HG02678 (cell line): ENCODE results near the gene MOXD1.
"Not testable (repeated sequence)": the region's sequence is repeated elsewhere in the genome, so short reads cannot be mapped to it uniquely, and the experiment has no call there.

Source experiments
- ATAC-seq: cut with Tn5 transposase; IDR thresholded peaks from one replicate; pipeline ENCODE4 v1.9.1; 2021; ENCODE audit warnings: mild to moderate bottlenecking, moderate library complexity; ENCODE audit not compliant: unreplicated experiment

MOXD1 gene

DNA sequence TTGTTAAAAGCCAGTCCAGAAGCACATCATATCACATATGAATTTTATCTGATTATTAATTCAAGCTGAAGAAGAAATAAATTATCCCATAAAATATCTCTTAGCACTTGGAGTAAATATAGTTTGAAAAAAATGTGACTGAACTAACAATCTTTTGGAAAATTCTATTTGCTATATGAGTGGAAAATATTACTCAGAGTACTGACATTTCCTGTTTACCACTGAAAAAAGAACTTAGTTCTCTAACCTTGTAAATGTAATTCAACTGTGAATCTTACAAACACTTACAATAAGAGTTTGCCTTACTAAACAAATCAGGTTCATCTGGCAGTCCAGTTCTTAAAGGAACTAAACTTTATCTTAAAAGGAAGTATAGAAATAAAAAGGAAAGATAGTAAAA is 44.2 kb downstream of the MOXD1 start:
- ATAC-seq = no peak

DNA sequence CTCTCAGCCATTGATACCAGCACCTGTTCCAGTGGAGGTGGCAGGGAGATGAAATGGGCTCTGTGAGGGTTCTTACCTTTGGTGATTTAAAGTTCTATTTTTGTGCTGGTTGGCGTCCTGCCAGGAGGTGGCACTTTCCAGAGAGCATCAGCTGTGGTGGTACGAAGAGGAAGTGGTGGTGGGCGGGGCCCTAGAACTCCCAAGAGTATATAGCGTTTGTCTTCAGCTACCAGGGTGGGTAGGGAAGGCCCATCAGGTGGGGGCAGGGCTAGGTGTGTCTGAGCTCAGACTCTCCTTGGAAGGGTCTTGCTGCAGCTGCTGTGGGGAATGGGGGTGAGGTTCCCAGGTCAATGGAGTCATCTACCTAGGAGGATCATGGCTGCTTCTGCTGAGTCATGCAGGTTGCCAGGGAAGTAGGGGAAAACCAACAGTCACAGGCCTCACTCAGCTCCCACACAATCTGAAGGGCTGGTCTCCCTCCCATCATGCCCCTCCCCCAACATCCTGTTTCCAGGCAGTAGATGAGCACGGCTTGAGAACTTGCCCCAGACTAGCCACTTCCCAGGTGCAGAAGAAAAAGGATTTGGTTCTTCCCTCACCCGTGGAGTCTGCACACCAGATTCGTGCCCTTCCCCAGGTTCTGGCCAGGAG is 46.6 kb downstream of the MOXD1 start:
- peak; percentile 72 for ATAC-seq

DNA sequence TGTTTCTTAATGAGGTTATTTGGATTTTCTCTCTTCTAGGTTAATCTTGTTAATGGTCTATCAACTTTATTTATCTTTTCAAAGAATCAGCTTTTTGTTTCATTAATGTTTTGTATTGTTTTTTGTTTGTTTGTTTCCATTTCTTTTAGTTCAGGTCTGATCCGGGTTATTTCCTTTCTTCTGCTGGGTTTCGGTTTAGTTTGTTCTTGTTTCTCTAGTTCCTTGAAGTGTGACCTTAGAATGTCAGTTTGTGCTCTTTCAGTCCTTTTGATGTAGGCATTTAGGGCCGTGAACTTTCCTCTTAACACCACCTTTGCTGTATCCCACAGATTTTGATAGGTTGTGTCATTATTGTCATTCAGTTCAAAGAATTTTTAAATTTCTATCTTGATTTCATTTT is 49.3 kb downstream of the MOXD1 start:
- not testable (repeated sequence) for ATAC-seq

DNA sequence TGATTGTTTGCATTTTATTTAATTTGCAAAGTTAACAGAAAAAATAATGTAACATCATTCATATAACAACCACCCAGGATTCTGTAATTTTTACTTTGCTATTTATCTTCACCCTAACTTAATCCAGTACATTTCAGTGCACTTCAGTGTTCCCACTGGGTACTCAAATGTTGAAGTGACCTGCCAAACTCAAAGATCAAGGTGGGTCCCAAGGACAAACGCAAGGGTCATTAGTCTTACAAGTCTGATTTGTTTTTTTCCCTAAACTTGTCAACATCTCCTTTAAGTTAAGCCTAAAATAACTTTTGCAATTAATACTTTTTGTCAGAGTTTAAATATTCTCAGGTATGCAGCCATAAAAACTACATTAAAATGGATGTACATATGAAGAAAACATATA is 53.0 kb downstream of the MOXD1 start:
- ATAC-seq = no peak

DNA sequence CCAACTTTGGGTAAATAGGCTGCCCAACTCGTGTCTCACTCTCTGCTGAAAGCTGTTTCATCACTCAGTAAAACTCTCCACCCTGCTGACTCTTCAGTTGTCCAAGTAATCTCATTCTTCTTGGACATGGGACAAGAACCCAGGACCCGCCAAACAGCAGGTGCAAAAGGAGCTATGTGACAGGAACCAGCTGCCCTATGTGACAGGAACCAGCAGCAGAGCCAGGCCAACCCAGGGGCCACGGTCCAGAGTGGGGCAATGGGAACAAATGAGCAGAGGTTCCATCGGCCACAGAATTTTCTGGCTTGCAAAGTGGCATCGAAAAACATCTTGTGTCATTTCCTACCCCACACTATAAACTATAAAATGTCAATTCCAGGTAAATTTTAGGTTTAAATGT is 56.5 kb downstream of the MOXD1 start:
- ATAC-seq = no peak

DNA sequence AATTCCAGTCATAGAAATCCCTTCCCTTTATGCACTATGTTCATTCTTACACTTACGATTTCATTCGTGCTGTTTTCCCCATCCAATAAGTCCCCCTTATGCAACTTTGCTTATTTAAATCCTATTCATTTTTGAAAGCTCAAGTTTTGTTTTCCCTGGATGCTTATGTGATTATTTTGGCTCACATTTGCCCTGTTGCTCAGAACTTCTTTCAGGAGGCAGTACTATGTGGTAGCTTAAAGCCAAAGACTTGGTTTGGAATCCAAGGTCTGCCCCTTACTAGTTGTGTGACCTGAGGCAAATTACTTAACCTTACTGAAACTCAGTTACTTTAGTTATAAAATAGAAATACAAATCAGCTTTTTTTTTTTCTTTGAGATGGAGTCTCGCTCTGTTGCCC is 59.6 kb downstream of the MOXD1 start:
- ATAC-seq = no peak

DNA sequence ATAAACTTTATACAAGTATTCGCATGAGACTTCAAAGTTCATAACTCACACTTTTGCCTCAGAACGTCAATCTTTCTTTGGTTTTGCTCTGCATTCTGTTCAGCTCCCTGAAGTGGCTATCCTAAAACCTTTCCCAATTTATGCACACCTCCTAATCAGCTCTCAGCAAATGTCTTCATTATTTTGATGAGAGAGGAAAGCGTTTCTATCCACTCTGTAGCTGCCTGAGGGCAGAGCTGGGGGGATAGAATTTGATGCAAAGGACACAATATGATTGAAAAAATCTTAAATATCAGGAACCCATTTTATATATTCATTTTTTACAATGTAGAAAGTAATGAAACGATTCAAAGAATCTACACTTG is 66.8 kb downstream of the MOXD1 start:
- ATAC-seq = no peak

DNA sequence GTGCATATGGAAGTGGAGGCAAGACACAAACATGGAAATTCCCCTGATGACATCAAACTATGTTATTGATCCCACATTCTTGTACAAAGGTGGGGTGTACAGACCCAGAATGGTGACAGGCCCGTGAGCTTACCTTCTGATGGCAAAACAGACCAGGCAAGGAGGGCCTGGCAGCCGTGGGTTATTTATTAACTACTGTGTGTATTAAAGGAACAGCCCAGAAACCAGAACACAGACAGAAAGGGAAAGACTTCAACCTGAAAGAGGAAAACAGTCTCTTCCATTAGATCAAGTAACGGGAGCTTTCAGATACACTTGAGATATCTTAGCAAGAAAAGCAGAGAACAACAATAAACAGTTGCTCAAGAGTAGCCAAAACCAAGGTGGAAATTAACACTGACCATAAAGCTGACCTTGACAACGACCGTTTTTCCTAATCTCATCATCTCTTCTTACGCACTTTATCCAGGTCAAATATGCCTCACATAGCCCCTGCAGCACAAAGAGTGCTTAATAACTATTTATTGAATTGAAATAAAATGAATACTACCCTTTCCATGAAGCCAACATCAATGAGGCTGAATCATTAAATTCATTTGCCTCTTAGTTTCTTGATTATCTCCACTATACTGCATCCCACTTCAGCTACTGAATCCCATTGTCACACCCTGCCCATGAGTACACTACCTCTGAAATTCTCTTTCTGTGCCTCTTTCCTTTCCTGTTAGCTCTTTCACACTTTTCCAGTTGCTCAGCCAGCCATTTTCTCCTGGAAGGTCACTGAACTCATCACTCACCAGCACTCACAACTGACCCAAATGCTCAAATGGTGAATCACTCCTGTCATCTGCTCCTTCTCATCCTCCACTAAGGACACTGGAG is 67.4 kb downstream of the MOXD1 start:
- ATAC-seq = no peak

DNA sequence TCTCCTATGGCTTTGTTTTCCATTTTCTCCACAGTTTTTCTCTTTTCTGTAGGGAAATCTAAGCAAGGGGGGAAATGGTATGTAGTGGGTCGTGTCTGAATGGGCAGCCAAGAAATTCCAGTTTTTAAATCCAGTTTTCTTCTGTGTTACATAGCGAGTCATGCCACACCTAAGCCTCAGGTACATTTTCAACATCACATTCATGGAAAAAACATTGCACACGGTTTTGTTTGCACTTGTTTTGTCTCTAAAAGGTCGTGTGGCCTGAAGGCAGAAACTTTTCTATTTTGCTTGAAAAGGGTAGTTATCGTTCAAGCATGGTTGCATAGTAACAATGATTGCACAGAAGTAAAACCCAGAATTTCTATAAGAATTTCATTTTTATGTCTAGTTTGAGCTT is 70.5 kb downstream of the MOXD1 start:
- ATAC-seq = no peak

DNA sequence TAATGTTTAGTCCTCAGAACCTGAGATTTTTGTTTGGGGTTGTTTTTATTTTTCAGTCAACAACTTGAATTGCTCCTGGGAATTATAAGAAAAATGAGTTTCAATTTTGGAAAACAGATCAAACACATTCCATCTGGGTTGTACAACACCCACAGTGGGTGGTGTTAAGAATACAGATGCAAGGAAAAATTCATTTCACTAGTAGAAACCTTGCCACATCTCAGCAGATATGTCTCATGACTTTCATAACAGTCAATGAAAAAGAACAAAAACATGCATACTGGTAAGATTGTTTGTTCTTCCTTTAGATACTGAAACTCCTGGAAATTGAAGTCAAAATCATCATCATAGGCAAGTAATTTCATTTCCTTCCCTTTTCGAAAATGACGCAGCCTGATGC is 78.9 kb downstream of the MOXD1 start:
- ATAC-seq = no peak

DNA sequence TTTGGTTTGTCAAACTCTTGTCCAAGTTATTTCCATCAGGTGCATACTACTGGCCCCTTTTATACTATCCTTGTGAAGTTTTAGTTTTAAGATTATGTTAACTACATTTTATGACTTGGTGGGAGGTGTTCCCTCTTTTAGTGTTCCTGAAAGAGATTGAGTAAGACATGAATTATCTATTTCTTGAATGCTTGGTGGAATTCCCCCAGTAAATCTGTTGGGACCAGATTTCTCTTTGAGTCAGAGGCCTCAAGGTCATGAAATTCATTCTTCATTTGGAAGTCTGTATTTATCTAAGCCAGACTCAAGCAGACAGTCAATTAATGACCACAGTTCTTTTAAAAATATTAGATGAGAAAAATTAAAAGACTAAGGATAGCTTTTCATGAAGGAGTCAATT is 81.3 kb downstream of the MOXD1 start:
- ATAC-seq = no peak

DNA sequence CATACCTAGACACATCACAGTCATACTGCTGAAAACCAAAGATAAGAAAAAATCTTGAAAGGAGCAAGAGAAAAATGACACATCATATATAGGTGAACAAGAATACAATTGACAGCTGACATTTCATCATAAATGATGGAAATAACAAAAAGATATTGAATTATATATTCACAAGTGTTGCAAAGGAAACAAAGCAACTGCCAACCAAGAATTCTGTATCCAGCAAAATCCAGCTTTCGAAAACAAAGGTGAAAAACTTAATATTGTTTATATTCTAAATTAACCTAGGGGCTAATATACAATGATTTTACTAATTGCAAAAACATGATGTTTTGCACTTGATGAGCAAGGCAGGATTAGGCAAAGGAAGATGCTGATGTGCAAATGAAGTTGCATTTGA is 84.3 kb downstream of the MOXD1 start:
- ATAC-seq = no peak

DNA sequence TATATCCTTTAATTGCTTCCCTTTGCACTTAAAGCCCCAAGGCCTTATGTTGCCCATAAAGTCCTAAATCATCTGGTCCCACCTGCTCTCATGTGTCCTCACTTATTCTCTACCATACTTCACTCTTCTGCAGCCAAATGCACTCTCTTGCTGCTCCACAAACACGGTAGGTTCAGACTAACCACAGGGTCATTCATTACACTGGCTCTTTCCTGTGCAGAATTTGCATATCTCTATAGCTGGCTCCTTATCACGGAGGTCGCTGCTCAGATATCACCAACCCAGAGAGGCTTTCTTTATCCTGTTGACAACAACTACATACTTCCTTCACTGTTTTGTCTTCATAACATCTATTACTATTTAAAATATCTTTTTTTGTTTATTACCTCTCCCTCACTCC is 86.8 kb downstream of the MOXD1 start:
- no peak for ATAC-seq

DNA sequence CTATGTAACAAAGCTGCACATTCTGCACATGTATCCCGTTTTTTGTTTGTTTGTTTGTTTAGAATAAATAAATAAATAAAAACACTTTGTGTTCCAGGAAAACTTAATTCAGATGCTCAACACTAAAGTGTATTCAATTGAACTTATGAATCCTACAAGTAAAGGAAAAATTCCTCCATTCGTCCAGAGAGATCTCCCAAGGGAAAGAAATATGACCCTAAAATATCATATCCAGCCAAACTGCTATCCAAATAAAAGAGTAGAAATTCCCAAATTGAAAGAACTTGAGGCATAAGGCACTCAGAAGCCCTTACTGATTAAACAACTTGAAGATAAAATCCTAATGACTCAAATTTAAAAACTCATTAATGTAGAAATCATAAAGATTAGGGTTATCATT is 90.4 kb downstream of the MOXD1 start:
- ATAC-seq = no peak

DNA sequence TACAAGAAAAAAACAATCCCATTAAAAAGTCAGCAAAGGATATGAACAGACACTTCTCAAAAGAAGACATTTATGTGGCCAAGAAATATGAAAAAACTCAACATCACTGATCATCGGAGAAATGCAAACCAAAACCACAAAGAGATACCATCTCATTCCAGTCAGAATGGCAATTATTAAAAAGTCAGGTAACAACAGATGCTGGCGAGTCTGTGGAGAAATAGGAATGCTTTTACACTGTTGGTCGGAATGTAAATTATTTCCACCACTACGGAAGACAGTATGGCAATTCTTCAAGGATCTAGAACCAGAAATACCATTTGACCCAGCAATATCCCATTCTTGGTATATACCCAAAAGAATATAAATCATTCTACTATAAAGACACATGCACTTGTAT is 91.1 kb downstream of the MOXD1 start:
- ATAC-seq = not testable (repeated sequence)

DNA sequence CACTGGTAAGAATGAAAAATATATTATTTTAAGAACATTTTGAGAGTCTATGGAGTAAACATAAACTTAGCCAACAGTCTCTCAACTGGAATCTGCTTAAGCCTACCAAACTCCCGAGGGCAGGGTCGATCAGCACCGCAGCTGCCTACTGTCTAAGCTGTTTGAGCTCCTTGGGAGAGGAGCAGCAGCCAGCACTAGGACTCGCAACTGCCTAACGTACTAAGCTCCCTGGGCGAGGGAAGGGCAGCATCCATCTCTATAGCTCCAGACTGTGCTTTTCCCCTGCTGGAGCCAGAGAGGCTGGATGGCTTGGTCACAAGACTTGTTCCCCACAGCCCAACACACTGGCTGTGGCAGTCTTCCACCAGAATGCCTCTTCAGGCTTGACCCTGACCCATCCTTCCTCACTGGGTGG is 96.4 kb downstream of the MOXD1 start:
- no peak for ATAC-seq

DNA sequence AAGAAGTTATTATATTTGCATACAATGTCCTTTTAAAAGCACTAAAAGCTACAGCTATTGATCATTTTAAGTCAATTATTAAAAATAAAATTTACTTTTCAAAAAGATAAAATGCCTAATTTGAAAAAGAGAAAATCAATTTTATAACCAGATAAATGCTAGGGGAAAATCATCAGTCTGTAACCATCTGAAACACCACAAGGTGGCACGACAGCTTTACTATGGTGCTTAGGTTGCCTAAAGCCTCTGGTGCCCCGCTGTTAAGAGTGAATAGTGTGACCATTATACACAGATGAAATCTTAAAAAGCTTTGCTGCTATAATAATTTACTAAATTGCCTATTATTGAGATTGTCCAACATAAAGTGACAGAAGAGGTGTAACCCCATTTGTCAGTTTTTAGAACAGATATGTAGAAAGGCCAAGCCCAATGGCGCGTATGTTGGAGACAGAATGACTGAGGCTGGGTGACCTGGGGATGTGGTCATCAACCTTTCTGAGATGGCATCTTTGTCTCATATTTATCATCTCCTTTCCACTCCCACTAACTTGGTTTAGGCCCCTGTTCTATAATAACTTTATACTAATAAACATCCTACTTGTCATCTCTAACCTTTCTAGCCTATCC is 100.8 kb downstream of the MOXD1 start:
- peak; percentile 88 for ATAC-seq

DNA sequence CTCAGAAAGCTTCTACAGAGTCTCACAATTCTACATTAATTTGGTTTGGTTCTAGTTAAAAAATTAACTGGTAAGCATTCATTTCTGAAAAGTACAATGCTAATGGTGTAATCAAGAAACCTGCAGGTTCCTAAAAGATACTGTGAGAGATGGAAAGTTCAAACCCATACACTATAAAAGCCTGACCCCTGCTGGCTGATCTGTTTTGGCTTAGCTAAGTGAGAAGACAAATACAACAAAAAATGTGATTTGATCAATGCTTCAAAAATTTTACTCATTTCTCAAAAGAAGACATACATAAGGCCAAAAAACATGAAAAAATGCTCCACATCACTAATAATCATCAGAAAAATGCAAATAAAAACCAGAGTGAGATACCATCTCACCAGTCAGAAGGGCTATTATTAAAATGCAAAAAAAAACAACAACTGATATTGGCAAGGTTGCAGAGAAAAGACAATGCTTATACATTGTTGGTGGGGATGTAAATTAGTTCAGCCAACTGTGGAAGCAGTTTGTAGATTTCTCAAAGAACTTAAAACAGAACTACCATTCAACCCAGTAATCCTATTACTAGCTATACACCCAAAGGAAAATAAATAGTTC is 102.8 kb downstream of the MOXD1 start:
- no peak for ATAC-seq

DNA sequence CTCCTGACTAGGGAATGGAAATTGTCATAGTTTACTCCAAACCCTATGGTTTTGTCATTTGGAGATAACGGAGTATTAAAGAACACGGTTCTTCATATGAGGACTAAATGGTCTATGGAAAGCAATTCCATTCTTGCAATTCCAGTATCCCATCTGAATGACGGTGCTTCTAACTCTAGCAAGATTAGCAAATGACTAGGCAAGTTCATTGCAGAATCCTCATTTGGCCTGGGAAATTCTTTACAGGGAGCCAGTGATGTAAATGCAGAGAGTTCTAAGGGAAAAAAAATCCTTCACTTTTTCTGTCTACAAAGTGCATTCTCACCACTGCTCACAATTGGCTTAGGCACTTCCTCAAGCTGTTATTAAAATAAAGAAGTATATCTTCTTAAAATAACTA is 111.5 kb downstream of the MOXD1 start:
- ATAC-seq = no peak

DNA sequence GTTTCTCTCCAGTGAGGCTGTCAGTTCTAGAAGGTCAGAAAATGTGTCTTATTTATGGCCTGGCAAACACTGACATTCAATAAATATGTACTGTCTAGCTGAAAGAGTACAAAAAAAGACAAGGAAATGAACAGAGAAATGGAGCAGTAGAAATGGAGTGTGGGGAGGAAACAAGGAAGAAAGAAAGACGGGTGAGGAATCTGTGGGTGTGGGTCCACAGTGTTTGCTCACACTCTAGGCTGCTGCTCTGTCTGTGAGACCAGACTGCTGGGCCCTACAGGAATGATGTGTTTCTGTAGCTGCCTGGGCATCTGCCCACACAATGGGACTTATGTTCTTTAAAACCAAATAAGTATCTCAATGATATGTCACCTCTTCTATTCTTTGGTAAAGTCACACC is 114.2 kb downstream of the MOXD1 start:
- ATAC-seq = no peak

DNA sequence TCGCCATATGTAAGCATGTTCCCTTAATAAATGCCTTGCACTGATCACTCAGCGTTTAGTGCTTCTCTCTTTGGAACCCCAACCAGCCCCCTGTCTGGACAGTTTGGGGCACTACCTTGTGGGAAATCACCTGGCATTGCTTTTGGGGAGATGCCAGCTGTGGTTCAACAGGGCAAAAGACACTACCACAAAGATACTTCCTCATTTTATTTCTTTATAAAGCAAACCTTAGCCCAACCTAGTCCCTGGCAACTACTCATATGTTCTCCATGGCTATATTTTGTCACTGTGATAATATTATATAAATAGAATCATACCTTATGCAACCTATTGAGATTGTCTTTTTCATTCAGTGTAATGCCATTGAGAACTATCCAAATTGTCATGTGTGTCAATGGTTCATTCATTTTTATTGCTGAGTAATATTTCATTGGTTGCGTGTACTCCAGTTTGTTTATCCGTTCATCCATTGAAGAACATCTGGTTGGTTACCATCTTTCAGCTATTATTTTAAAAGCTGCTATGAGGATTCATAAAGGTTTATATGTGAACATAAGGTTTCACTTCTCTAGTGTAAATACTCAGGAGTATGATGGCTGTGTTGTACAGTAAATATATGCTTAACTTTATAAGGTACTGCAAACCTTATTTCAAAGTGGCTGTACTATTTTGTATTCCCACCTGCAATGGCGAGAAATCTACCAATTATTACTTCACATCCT is 114.8 kb downstream of the MOXD1 start:
- peak; percentile 50 for ATAC-seq
